ENCODE data around the gene AGPAT2.

- TF ChIP-seq PRDM10 (tag by site-specific recombination; IDR thresholded peaks at IDR 0.05) (no peak), ZNF629 (tag by site-specific recombination; IDR thresholded peaks at IDR 0.05) (no peak), CTCF (tag by site-specific recombination; IDR thresholded peaks at IDR 0.05) (no peak), REST (tag by site-specific recombination; IDR thresholded peaks at IDR 0.05) (no peak), ZNF274 (IDR thresholded peaks at IDR 0.05; ENCODE audit: low read length) (no peak), ZNF274 (tag by site-specific recombination; IDR thresholded peaks at IDR 0.05; ENCODE audit: borderline replicate concordance) (no peak), ZNF398 (tag by site-specific recombination; IDR thresholded peaks at IDR 0.05) (no peak), PBX3 (CRISPR knock-in tag; IDR thresholded peaks at IDR 0.05) (no peak), ZNF544 (tag by site-specific recombination; IDR thresholded peaks at IDR 0.05) (no peak)
Measured at GRCh38 chr9:136683755-136684154, 3.5 kb downstream of the AGPAT2 start.
